ENCODE measurements around the gene MST1R. TPM values are rescaled to one million over a fixed set of nuclear protein-coding genes. Genes with fewer than 3 reads are reported as not detected.

Gene MST1R
- polyA plus RNA-seq, 1 donor from 2014 or later: 4.2 TPM

- no peaks in the 10 kb centered on the region for H3K9me2 ChIP-seq (ENCODE audit: insufficient read depth, low read length)
- H3K27ac ChIP-seq (ENCODE audit: low read length): no peak overlapping the region
- no peaks in the 10 kb centered on the region for H3K9me3 ChIP-seq (ENCODE audit: low read length)
- no peak overlapping the region for H3K9ac ChIP-seq (ENCODE audit: low read length)
- no peaks in the 10 kb centered on the region for H3K79me2 ChIP-seq (replicated peaks; ENCODE audit: insufficient read depth, low read length)
- H3K27me3 ChIP-seq (ENCODE audit: insufficient read depth, low read depth, low read length): no peaks in the 10 kb centered on the region
- no peak overlapping the region for H3K4me3 ChIP-seq (ENCODE audit: low read length)
- H3K4me2 ChIP-seq (ENCODE audit: low read length): no peak overlapping the region
- H2AFZ ChIP-seq (ENCODE audit: low read depth, low read length): no peak overlapping the region
- no peaks in the 10 kb centered on the region for H3F3A ChIP-seq (ENCODE audit: insufficient read depth, low read length, poor library complexity, severe bottlenecking)
- TF ChIP-seq TAF1 (IDR thresholded peaks at IDR 0.05; ENCODE audit: low read depth) (no peak), REST (IDR thresholded peaks at IDR 0.05; ENCODE audit: borderline replicate concordance) (no peak), EZH2 (IDR thresholded peaks at IDR 0.05; ENCODE audit: borderline replicate concordance, insufficient read depth, low read length, poor library complexity, severe bottlenecking) (no peak), MXI1 (conservative IDR thresholded peaks at IDR 0.05; ENCODE audit: poor library complexity, severe bottlenecking) (no peak), CTCF (IDR thresholded peaks at IDR 0.05; ENCODE audit: poor library complexity, severe bottlenecking) (no peak), RAD21 (conservative IDR thresholded peaks at IDR 0.05) (no peak), SMC3 (conservative IDR thresholded peaks at IDR 0.05; ENCODE audit: poor library complexity) (no peak), EP300 (conservative IDR thresholded peaks at IDR 0.05; ENCODE audit: poor library complexity, severe bottlenecking) (no peak), POLR2AphosphoS5 (IDR thresholded peaks at IDR 0.05) (no peak)
- H3K36me3 ChIP-seq (ENCODE audit: insufficient read depth, low read length): no peaks in the 10 kb centered on the region
- no peaks in the 10 kb centered on the region for H4K20me1 ChIP-seq (ENCODE audit: insufficient read depth)
These were observed 21.5 kb downstream of the MST1R start for GRCh38 chr3:49882166-49882565.

- Histone ChIP-seq H3F3A (ENCODE audit: insufficient read depth, low read length, poor library complexity, severe bottlenecking) (no peaks in the 10 kb centered on the region), H3K9me3 (ENCODE audit: low read length) (no peaks in the 10 kb centered on the region), H3K9me2 (ENCODE audit: insufficient read depth, low read length) (no peaks in the 10 kb centered on the region), H3K27ac (ENCODE audit: low read length) (peak overlapping the region; percentile 58), H3K4me3 (ENCODE audit: low read length) (peak overlapping the region; percentile 41), H3K27me3 (ENCODE audit: insufficient read depth, low read depth, low read length) (no peaks in the 10 kb centered on the region), H3K9ac (ENCODE audit: low read length) (peak overlapping the region; percentile 38), H3K79me2 (replicated peaks; ENCODE audit: insufficient read depth, low read length) (no peaks in the 10 kb centered on the region), H2AFZ (ENCODE audit: low read depth, low read length) (no peak overlapping the region), H3K36me3 (ENCODE audit: insufficient read depth, low read length) (no peaks in the 10 kb centered on the region), H3K4me2 (ENCODE audit: low read length) (no peak overlapping the region), H4K20me1 (ENCODE audit: insufficient read depth) (no peaks in the 10 kb centered on the region)
- peak; percentile 40 for TF ChIP-seq TAF1 (IDR thresholded peaks at IDR 0.05; ENCODE audit: low read depth)
- no peak for TF ChIP-seq EZH2 (IDR thresholded peaks at IDR 0.05; ENCODE audit: borderline replicate concordance, insufficient read depth, low read length, poor library complexity, severe bottlenecking)
- no peak for TF ChIP-seq POLR2AphosphoS5 (IDR thresholded peaks at IDR 0.05)
- TF ChIP-seq MXI1 (conservative IDR thresholded peaks at IDR 0.05; ENCODE audit: poor library complexity, severe bottlenecking): no peak
These were observed 22.9 kb downstream of the MST1R start for GRCh38 chr3:49880581-49881315.
